HG02840 (cell line): ENCODE data around the gene LCN12.

ENCODE experiments used
- ATAC-seq: cut with Tn5 transposase; IDR thresholded peaks from one replicate; pipeline ENCODE4 v1.9.1; 2021; ENCODE audit warnings: mild to moderate bottlenecking, moderate library complexity, moderate number of reproducible peaks; ENCODE audit not compliant: unreplicated experiment, low FRiP score

Gene LCN12

GRCh38 chr9:136971746-136972145, 19.7 kb downstream of the LCN12 start:
- no peak for ATAC-seq

- no peak for ATAC-seq
Observed at GRCh38 chr9:136972335-136972734, 20.3 kb downstream of the LCN12 start.

DNA sequence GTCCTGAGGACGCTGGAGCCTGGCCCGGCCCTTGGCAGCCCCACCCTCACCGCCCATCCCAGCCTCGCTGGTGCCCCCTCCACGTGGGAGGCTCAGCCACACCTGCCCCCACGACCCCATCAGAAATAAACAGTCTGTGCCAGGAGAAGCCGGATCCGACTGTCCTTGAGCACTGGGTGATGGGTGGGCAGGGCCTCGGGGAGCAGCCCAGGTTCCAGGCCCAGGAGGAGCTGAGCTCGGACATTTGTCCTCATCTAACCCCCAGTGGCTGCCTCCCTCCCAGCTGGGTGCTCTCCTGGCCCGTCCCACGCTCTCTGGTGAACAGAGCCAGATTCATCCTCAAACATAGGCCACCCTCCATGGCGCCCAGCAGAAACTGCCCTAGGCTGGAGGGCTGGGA, 20.7 kb downstream of the LCN12 start:
- no peak for ATAC-seq

DNA sequence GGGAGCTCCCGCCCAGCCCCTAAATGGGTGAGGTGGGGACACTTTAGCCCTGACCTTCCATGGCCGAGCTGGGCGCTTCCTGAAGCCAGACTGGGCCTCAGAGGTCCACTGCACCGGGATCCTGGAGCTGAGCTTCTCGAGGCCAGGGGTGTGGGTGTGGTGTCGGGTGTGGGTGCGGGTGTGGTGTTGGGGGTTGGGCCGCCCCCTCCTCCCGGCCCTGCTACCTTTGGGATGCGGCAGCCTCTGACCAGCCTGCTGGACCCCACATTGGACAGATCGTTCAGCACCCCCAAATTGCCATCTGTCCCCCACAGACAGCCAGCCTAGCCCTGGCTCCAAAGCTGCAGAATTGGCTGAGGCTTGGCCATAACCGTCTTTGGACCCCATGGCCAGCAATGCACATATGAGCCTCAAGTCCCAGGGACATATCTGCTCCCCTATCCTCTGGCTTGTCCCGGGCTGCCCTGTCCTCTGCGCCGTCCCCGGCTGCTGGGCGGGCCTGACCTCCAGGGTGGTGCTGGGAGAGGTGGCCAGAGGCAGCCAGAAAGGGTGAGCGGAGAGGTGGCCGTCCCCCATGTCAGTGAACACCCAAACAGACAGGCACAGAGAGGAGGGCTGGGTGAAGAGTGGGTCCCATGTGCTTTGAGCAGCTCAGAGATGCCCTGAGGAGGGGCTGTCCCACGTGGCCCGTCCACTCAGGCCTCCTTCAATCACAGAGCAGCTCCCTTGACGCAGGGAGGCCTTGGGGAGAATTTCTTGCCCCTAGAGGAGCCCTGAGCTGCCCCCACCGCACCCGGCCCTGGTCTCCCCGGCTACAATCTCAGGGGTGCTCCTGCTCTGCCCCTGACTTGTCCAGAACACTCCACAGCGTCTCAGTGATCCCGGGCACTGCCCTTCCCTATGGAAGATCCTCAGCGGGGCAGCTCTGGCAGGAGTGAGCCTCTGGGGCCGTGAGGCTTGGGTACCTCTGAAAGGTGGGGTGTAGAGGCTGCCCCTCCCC, 21.8 kb downstream of the LCN12 start:
- ATAC-seq, result no peak

- no peak for ATAC-seq
Observed at GRCh38 chr9:136974817-136975535, 22.9 kb downstream of the LCN12 start.

DNA sequence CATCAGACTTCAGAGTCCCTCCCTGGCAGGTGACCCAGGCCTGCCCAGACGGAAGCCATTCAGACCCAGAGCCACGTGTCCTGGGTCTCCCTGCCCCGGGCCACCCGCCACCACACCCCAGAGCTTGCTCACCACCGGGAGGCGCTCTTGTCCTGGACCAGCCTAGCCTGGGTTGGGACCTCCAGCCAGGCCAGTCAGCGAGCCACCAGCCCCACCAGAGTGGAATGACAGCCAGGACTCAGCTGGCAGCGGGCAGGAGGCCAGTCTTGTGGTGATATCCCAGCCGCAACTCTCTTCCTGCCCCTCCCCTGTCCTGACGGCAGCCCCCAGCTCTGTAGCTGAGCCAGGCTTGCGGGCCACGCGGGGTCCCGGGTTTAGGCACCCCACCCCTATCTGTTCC, 23.6 kb downstream of the LCN12 start:
- no peak for ATAC-seq

GRCh38 chr9:136977223-136977622, 25.1 kb downstream of the LCN12 start, which contains the start of gene PTGDS:
Gene PTGDS, plus strand, starts transcription at chr9:136977504. Its CDS starts 75 bp downstream, at chr9:136977579.
- no peak for ATAC-seq

GRCh38 chr9:136977649-136978072, 25.6 kb downstream of the LCN12 start:
- no peak for ATAC-seq

- no peak for ATAC-seq
Observed at GRCh38 chr9:136978073-136978864, 26.2 kb downstream of the LCN12 start.

- no peak for ATAC-seq
Observed at GRCh38 chr9:136978865-136979544, 26.9 kb downstream of the LCN12 start.

GRCh38 chr9:136979769-136980587, 27.9 kb downstream of the LCN12 start:
- no peak for ATAC-seq

- ATAC-seq, result no peak
Observed at GRCh38 chr9:136980669-136981478, 28.8 kb downstream of the LCN12 start.

DNA sequence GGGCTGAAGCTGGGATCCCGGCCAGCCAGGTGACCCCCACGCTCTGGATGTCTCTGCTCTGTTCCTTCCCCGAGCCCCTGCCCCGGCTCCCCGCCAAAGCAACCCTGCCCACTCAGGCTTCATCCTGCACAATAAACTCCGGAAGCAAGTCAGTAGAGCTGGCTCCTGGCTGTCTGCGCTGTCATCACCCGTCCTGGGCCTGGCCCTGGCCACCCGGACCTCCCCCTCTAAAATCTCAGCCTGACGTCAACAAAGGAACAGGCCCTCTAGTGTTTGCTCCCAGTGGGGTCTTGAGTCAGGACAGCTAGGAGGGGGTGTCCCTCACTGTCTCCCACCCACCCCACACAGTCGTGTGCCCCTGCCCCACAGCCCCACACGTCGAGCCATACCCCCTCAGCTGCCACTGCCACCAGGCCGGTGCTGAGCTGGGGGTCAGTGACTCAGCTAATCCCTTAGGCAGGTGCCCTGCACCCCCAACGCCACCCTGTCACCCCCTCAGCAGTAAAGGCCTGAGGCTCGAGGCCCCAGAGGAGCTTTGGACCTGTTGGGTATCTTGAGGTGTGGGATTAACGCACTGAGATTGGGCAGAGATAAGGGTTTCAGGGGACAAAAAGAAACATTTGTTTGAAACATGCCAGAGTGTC, 29.6 kb downstream of the LCN12 start:
- no peak for ATAC-seq

GRCh38 chr9:136982232-136983051, 30.4 kb downstream of the LCN12 start, which contains the start of gene LCNL1:
Gene LCNL1, plus strand, starts transcription at chr9:136982993. Its CDS starts 594 bp downstream, at chr9:136983587.
- no peak for ATAC-seq

DNA sequence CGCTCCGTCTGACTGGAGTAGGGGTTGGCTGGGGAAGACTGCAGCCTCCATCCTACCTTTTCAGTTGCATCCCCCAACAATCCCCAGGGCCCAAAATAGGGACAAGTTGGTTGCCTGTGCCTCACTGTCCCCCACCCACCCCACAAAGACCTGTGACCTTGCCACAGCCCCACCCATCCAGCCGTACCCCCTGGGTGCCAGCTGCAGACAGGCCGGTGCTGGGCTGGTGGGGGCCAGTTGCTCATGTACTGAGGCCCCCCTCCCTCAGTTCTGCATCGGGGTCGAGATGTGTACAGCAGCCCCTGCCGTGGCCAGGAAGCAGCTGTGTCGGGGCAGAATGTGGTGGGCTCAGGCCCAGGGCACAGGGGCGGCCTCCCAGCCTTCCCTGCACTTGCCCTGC, 31.1 kb downstream of the LCN12 start:
- no peak for ATAC-seq

GRCh38 chr9:136983656-136984314, 31.7 kb downstream of the LCN12 start:
- ATAC-seq, result no peak
